ENCODE data around the gene MEX3D.
A peak's percentile ranks its signal among the peaks of the same experiment; 100 is the strongest.

MEX3D gene

DNA sequence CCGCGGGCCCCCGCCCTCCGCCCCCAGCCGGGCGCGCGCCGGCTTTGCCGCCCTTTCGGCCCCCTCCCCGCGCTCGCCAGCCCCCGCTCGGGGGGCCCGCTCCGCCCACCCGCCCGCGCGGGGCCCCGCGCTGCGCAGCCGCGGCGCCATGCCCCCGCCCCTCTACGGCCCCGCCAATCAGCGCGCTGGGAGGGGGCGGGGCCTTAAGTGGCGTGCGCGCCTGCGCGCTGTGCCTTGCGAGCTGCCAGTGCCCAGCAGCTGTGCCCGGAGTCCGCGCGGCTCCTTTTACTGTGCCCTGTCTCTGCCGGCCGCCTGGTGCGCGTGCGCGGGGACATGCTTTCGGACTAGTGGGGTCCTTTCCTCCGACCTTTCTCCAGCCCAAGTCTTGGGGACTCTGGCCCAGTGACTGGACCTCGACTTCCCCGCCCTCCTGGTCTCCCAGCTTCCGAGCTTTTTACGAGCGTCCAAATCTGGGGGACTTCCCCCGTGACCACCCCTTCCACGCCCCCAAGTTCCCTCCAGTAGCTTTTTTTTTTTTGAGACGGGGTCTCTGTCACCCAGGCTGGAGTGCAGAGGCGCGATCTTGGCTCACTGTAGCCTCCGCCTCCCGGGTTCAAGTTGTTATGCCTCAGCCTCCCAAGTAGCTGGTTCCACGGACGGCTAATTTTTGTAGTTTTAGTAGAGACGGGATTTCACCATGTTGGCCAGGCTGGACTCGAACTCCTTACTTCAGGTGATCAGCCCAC is 24.8 kb upstream of the MEX3D start, which contains the start of gene MBD3:
Gene MBD3, minus strand, starts transcription at position 111 of the 746 bp plus-strand sequence. CDS start 234 bp downstream, outside the sequence.
- peak; percentile 74 for DNase-seq

DNA sequence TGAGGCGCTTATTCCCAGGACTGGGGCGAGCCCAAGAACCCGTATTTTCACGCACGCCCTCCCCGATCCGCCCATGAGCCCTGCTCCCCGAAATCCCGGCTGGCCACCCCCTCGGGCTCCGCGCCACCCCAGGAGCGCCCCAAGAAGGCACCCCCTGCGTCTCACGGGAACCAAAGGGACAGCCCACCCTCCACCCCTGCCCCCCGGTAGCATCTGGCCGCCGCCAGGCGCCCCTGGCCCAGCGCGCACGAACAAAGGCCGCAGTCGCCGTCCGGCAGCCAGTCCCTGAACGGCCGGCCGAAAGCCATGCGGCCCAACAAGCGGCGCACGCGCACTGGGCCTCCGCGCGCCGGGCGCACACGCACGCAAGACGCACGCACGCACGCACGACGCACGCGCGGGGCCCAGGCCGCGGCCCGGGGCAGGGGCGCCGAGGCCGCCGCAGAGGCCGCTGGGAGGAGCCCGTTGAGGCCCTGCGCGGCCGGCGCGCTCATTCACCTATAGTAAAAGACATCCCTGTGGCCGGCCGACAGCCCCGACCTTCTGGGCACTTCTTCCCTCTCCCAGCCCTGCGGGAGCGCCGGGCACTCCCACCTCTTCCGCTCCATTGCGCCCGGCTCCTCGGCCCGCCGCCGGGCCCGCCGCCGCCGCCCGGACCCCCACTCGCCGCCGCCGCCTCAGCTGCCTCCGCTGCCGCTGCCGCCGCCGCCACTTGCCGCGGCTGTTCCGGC is 24.1 kb upstream of the MEX3D start:
- peak; percentile 44 for DNase-seq

DNA sequence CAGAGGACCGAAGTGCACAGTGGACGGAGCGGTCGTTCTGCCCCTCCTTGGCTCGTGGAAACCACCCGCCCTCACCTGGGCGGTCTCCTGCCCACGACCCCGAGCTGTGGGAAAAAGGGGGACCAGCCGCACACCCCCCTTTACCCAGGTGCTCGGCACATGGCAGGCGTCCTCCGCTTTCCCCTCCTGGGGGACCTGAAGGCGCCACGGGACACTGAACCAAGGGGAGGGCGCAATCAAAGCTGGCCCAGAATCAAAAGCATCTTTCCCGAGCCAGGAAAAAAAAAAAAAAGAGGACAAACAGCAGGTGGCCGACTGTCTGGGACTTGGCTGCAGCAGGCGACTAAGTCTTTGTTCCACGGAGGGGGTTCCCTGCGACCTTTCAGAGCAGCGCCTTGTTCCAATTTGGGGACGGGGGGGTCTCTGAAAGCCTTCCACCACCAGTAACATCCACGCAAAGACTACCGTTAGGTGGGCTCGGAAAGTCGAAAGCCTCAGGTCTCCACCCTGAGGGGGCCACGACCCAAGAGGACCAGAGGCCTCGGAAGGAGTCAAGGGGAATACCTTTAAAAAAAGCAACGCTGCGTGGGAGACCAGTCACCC is 23.4 kb upstream of the MEX3D start:
- peak; percentile 11 for DNase-seq

DNA sequence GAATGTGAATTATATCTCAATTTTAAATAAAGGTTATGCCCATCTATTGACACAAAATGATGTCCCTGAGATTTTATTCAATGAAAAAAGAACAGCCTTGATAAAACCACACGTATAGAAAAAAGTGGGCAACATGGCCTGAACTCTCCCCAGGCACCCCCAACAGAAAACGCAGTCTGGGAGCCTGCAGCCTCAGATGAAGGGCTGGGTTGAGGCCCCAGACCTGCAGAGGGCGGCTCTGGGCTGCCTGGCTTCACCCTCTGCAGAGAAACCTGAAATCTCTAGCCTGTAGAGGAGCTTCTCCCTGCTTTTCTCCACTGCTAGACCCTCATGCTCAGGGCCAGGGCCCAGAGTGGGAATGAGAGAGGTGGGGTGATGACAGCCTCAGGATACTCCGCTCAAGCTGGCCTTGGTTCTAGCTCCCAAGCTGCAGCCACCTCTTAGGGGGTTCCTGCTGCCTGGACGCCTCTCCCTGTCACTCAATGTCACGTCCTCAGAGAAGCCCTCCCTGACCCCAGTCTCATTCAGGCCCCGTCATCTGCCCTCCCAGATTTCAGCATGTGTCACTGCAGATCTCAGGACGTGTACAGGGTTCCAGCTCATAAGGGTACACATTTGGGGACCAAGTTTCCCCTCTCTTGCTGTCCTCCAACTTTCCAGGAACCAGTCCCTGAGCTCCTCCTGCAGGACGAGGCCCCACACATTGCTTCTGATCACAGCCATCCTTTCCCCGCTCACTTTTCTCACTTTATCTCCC is 22.7 kb upstream of the MEX3D start:
- DNase-seq: peak; percentile 36

DNA sequence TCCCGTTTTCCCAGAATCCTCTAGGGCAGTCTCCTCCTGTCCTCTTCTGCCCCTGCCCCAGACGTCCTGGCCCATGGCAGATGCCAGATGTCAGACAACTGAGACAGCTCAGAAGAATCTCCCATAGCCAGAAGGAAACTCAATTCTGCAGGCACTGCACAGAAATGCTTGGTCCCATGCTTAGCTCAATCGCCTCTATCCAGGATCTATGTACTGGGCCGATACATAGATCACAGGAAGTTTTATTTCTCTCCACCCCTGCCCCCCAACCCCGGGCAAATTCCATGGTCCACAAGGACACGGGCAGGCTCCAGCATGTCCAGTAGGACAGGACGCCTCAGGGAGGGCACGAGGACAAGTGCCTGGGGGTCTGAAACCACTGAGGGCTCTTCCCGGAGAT is 19.7 kb upstream of the MEX3D start:
- DNase-seq: no peak

DNA sequence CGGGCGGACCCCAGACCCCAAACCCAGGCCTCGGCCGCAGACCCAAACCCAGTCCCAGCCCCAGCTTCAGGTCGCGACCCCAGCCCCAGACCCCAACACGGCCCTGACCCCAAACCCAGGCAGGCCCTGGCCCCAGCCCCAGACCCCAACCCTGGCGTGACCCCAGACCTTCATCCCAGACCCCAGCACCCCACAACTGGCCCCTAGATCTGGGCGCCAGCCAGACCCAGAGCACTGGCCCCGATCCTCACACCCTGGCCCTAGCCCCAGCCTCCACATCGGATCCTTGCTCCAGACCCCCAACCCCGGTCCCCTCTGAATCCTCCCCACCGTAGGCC is 17.1 kb upstream of the MEX3D start:
- DNase-seq: no peak

DNA sequence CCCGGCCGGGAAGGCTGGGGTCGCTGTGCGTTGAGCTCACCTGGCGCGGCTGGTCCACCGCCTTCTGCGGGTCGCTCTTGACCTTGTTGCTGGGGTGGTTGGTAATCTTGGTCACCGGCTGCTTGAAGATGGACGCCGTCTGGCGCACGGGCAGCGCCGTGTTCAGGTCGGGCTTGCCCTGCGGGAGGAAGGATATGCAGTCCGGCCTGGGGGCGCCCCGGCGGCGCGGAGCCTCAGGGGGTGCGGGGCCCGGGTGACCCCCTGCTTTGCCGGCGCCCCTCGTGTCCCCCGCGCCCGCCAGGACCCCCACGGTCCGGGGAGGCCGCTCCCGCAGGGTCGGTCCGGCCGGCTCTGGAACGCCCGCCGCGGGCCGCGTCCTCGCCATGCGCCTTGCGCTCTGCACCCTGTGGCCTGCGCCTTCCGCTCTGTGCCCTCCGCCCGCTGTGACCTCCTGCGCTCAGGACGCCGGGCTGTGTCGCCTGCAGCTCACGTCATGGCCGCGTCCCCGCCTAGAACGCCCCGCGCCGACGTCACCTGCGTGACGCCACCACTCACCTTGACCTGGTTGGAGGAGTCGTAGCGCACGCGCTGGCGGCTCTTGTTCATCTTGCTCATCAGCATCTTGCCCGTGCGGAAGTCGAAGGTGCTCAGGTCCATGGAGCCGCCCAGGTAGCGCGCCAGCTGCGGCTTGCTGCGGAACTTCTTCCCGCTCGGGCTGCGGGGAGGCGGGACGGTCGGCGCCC is 16.5 kb upstream of the MEX3D start:
- DNase-seq: no peak

DNA sequence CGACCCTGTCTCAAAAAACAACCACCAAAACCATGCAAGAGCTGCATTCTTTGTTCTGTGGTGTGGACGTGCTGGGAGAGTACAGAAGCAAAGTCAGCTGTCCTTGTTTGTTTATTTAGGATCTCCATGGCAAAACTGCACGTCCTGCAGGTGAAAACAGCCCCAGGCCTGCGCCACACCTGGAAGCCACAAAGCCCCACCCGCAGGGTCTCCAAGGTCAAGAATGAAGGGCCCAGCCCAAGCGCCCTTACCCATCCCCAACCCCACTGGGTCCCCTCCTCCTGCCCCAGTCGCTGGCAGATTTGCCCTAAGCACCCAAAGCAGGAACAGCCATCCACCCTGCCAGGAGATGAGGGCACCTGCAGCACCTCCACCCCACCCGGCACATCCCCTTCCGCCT is 14.1 kb upstream of the MEX3D start:
- no peak for DNase-seq

DNA sequence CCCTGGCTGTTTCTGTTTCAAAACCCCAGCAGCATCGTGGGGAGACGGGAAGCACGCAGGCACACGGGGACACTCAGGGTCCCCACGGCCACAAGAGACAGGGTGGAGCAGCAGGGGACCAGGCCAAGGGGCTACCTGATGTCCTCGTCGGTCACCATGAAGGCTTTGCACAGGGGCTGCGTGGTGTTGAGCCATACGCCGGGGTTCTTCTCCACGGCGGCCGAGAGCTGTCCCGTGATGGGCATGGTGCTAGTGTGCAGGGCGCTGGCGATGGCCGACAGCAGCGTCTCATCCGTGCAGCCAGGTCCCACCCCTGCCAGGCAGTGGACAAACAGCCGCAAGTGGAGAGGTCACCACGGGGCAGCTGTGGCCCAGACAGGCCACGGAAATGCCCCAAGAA is 12.8 kb upstream of the MEX3D start:
- no peak for DNase-seq

DNA sequence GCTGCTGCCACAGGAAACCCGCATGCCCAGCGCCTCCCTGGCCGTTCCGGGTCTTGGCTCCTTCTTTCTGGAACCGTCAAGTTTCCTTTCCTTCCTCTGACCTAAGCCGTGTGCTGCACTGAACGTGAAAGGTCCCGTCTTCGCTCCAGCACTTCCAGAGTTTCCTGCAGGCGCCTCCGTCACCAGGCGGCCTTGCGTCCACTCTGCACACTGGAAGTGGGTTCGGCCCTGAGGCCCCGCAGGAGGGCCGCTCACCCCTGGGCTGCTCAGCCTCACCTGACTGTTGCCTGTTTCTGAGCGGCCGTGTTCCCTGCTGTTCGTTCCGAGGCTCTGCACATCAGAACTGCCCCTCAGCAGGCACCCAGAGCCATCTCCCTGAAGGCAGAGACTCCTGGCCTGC is 12.3 kb upstream of the MEX3D start:
- DNase-seq: no peak

DNA sequence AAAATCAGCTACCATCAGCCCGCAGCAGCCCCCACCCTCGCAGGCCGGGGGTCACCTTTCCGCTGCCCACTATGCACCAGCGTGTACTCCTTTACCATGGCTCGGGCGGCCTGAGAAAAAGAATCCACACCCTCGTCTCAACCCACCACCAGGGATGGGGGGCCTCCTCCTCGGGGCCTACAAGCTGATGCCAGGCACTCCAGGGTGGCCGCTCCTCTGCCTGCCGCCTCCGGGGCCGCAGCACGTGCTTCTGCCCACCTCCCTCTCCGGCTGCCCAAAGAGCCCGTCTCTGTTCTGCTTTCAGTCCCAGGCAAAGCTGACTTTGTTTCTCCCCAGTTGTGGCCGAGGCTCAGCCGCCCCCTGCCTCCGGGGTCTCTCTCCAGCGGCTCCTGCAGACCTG is 11.1 kb upstream of the MEX3D start:
- DNase-seq: no peak

DNA sequence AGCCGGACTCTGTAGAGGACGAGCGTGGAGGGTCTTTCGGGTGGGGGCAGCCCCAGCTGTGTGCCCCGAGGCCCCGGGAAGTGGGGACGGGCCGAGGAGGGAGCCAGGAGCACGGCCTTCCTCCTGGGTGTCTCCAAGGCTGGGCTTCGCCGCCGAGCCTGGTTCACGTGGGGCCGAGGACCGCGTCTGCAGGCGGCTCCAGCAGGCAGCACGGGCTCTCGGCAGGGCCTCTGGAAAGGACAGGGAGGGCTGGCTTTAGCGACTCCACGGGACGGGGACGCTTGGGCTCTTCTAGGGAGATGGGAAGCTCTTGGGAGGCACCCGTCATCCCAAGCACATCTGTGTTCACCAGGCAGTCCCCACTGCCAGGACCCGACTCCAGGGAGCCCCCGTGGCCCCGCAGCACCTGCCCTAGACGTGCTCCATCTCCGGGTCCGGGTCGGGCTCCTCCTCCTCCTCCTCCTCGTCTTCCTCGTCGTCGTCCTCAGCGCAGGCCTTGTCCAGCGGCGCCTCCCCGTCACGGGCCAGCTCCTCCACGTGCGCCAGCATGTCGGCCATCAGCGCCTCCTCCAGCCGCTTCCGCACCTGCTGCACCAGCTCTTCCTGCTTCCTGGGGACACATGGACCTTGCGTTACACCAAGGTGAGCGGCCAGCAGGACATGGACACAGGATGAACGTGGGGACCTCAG is 9.9 kb upstream of the MEX3D start:
- DNase-seq: no peak

DNA sequence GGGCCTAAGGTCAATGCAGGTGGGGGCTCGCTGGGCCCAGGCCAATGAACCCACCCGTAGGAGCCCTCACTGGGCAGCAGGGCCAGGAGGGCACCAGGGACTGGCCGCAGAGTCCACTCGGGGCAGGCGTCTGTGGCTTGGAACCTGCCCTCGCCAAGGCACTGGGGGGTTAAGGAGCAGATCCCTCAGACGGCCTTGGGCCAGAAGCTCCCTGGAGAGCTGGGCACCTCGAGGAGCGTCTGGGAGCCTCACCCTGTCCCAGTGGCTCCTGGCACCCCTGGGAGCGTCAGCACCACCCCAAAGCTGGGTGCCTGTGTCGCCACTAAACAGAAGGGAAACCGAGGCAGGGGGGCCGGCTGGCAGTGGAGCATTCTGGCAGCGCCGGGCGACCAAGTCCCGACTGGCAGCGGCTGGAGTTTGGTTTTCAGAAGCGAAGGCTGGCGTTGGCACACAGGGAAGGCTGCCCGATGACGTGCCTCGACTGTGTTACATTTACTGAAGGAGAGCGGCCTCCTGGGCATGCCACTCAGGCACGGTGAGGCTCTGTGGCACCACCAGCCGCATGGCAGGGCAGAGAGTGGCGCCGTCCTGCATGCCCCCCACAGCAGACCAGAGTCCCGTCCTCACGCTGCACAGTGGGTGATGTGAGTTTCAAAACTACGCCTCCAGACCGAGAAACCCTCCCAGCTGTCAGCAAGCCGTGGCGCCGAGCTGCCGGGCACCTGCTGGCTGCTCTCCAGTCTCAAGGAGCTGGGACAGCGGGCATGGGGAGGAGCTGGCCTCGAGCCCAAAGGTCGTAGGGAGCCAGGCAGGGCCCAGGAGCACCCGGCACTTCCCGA is 9.2 kb upstream of the MEX3D start:
- no peak for DNase-seq

DNA sequence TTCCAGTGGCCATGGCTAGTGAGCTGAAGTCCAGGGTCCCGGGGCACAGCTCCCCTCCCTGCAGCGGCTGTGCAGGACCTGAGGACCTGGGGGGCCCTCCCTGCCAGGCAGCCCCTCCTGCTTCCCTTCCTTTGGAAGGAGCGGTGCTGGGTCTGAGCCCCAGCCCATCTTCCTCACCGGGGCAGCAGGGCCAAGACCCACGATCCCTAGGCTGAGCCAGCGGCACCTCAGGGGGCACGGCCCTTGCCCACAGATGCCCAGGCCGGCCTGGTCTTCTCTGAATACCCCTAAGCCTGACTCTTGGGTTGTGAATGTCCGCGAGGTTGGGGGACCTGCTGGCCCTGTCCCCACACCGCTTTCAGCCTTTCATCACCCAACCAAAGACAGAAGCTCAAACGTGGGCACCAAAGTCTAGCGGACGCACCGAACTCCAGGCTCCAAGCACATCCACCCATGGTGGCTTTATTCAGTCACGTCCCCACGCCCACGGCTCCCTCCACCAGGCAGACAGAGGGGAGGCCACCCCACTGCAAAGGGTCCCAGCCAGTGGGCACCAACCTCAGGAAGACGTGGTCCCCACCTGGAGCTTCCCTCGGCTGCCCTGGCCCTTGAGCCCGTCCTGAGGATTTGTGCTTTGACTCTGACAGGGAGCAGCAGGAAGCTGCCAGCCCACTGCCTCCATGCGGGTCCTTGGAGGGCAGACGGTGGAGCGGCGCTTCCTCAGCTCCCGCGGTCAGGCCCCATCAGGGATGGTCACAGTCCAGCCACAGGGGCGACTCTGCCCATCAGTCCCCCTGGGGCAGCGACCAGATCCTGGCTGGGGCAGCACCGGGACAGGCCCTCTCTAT is 8.3 kb upstream of the MEX3D start:
- DNase-seq: no peak

DNA sequence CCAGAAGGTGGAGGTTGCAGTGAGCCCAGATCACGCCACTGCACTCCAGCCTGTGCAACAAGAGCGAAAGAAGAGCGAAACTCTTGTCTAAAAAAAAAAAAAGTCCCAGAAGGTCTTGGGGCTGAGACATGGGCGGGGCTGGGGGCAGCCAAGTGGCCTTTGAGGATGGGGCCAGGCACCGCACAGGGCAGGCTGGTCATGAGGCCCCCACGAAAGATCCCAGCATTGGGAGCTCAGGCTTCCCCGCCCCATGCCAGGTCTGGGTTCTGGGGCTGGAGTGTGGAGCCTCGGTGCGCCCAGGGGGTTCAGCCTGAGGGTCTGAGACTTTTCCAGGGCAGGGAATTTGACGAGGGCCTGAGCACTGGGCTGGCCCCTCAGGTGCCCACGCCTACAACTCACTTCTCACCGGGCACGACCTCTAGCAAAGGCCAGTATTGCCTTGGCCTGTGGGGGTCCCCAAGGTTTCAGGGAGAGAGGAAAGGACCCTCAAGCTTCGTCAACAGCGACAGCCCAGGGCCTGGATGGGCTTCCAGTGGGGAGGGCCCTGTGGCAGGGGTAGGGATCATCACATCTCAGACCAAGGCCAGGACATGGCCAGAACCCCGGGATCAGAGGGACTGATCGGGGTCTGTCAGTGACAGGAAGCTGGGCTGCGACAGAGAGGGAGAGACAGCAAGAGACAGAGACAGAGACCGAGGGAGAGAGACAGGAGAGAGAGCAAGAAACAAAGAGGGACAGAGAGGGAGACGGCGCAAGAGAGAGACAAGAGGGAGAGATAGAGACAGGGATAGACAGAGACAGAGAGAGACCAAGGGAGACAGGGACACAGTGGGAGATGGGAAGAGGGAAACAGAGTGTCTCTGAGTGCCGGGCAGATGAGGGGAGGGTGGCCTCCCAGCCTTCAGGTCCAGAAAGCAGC is 7.5 kb upstream of the MEX3D start:
- no peak for DNase-seq

DNA sequence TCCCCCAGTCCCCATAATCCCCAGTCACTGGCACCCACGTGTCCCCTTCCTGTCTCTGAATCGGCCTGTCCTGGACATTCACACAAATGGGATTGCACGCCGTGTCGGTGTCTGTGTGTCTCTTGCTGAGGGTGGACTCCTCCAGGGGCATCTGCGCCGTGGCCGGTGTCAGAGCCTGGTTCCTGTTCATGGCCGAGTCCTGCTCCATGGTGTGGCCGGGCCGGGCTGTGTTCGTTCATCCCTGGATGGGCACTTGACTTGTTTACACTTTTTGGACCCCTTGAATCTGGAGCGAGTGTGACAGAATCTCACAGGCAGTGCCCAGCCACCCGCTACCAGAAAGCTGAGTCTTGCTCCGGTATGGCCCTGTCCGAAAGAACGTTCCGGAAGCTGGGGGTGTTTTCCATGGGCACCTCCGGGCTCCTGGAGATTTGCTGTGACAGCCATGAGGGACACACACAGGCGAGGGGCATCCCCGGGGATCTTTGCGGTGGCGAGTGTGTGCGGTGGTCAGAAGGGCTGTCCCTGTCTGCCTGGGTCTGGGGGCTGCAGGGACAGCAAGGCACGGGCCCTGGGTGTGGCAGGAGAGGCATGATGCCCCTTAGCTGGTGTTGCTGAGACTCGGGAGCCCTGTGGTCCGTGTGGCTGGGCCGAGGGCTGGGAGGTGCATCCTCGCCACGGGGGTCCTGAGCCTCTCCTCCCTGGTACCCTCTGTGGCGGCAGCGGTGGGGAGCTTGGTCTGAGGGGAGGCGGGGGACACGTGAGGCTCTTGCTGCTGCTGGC is 6.4 kb upstream of the MEX3D start:
- DNase-seq: no peak

DNA sequence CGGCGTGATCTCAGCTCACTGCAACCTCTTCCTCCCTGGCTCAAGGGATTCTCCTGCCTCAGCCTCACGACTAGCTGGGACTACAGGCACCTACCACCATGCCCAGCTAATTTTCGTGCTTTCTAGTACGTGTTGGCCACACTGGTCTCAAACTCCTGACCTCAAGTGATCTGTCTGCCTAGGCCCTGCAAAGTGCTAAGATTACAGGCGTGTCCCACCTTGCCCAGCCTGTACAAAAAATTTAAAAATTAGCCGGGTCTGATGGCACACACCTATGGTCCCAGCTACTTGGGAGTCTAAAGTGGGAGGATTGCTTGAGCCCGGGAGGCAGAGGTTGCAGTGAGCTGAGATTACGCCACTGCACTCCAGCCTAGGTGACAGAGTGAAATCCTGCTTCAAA is 4.7 kb upstream of the MEX3D start:
- no peak for DNase-seq

DNA sequence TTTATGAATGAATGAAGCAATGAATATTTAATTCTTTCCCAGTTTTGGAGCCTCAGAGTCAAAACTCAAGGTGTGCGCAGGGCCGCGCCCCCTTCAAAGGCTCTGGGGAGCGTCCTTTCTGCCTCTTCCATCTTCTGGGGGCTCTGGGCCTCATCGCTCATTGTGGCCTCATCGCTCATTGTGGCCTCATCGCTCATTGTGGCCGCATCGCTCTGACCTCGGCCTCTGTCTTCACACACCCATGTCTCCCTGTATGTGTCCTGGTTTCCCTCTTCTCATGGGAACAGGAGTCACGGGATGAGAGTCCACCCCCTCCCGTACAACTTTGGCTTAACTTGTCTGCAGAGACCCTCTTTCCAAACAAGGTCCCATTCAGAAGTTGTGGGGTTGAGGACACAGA is 3.2 kb upstream of the MEX3D start:
- no peak for DNase-seq
